Measurements from ENCODE around the gene ZNF407. TPM values are rescaled to one million over a fixed set of nuclear protein-coding genes. Genes with fewer than 3 reads are reported as not detected.
A peak's percentile ranks its signal among the peaks of the same experiment; 100 is the strongest.

The ZNF407 gene
- total RNA-seq, 6 experiments from 2014 or later = 4.3 to 8.0 (median 5.7) TPM

DNA sequence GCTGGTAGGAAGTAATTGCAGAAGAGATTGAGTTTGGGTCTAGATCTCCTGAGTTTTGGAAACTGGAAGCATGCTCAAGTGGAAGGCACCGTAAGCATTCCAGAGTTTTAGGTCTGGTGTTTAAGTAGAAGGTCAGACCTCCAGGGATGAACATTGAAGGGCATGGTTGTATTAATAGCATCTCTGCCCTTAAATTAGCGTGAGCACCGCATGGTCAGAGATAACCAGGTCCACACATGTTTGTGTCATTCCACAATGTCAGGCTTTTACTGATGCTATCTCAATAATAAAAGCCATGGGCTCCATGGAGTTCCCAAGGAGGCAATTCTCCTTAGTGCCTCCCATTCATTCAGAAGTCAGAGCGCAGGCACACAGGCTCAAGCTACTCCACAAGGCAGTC, 28.3 kb upstream of the ZNF407 start:
- H3K4me3 ChIP-seq = no peak overlapping the region
- no peaks in the 10 kb centered on the region for H3K27me3 ChIP-seq
- WGBS (ENCODE audit: insufficient coverage, low coverage, low lambda C conversion rate, missing lambda C conversion rate) = 89% methylated on average over 4 of the region's 4 CpGs
- H3K4me1 ChIP-seq = peaks cover 0 to 20% (median 4%) of the 10 kb centered on the region in 4 donors
- intact Hi-C loops (cut with DNase I) = no loop called here
- no peak overlapping the region for H3K27ac ChIP-seq
- DNase-seq = no peak
- no peaks in the 10 kb centered on the region for H3K9me3 ChIP-seq
- no peak for TF ChIP-seq POLR2A (IDR thresholded peaks at IDR 0.05)
- TF ChIP-seq, protein P1, sequence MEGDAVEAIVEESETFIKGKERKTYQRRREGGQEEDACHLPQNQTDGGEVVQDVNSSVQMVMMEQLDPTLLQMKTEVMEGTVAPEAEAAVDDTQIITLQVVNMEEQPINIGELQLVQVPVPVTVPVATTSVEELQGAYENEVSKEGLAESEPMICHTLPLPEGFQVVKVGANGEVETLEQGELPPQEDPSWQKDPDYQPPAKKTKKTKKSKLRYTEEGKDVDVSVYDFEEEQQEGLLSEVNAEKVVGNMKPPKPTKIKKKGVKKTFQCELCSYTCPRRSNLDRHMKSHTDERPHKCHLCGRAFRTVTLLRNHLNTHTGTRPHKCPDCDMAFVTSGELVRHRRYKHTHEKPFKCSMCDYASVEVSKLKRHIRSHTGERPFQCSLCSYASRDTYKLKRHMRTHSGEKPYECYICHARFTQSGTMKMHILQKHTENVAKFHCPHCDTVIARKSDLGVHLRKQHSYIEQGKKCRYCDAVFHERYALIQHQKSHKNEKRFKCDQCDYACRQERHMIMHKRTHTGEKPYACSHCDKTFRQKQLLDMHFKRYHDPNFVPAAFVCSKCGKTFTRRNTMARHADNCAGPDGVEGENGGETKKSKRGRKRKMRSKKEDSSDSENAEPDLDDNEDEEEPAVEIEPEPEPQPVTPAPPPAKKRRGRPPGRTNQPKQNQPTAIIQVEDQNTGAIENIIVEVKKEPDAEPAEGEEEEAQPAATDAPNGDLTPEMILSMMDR (IDR thresholded peaks at IDR 0.05) = no peak
- no peak for ATAC-seq
- no peaks in the 10 kb centered on the region for H3K36me3 ChIP-seq

GRCh38 chr18:74570266-74570665, 27.4 kb upstream of the ZNF407 start:
- Histone ChIP-seq H3K9me3 (no peaks in the 10 kb centered on the region), H3K27ac (no peak overlapping the region), H3K27me3 (no peaks in the 10 kb centered on the region), H3K4me3 (no peak overlapping the region), H3K36me3 (no peaks in the 10 kb centered on the region), H3K4me1 (peaks cover 0 to 13% (median 2%) of the 10 kb centered on the region in 4 donors)
- WGBS (ENCODE audit: insufficient coverage, low coverage, low lambda C conversion rate, missing lambda C conversion rate) = 42% methylated on average over 4 of the region's 4 CpGs
- ATAC-seq = peak in 2 of 4 donors; percentile 59 to 63
- DNase-seq = no peak
- intact Hi-C loops (cut with DNase I) = no loop called here
- no peak for TF ChIP-seq POLR2A (IDR thresholded peaks at IDR 0.05)
- TF ChIP-seq, protein P1 (IDR thresholded peaks at IDR 0.05) = no peak

DNA sequence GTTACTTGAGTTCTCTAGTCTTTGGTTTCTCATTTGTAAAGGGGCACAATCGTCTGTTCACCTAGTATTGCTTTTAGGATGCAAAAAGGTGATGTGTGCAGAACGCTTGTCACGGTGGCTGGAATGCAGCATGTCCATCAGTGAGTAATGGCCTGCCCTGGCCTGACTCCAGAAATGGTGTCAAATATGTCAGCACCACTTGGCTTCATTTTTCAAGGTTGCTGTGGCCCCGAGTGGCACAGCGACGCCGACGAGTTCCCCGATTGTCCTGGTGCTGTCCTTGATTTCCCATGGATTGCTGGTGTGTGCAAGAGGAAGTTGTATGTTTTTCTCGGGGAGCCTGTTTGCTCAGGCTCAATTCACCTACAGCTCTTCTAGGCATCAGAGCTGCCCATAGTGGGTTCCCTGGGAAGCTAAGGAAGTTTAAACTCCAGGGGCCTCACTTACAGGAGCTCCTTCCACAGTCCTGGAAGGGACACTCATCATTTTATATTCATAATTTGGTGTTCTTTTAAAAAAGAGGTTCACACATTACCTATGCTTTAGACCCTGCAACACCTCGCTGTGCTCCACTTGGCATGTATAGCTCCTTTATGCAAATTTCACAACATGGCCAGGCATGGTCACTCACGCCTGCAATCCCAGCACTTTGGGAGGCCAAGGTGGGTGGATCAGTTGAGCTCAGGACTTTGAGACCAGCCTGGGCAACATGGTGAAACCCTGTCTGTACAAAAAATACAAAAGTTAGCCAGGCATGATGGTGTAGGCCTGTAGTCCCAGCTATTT, 25.6 kb upstream of the ZNF407 start:
- no peak for DNase-seq
- no peaks in the 10 kb centered on the region for H3K9me3 ChIP-seq
- no peaks in the 10 kb centered on the region for H3K36me3 ChIP-seq
- TF ChIP-seq, protein P1 (IDR thresholded peaks at IDR 0.05) = no peak
- no peak for TF ChIP-seq POLR2A (IDR thresholded peaks at IDR 0.05)
- 77% methylated on average over 3 of the region's 12 CpGs for WGBS (ENCODE audit: insufficient coverage, low coverage, low lambda C conversion rate, missing lambda C conversion rate)
- H3K4me1 ChIP-seq = no peaks in the 10 kb centered on the region
- intact Hi-C loops (cut with DNase I) = no loop called here
- no peak overlapping the region for H3K4me3 ChIP-seq
- H3K27me3 ChIP-seq = no peaks in the 10 kb centered on the region
- ATAC-seq = no peak
- H3K27ac ChIP-seq = no peak overlapping the region

GRCh38 chr18:74573053-74573452, 24.6 kb upstream of the ZNF407 start:
- no peak for DNase-seq
- no peaks in the 10 kb centered on the region for H3K4me1 ChIP-seq
- no peak for TF ChIP-seq POLR2A (IDR thresholded peaks at IDR 0.05)
- TF ChIP-seq, protein P1 (IDR thresholded peaks at IDR 0.05) = no peak
- H3K27me3 ChIP-seq = no peaks in the 10 kb centered on the region
- no peaks in the 10 kb centered on the region for H3K36me3 ChIP-seq
- H3K4me3 ChIP-seq = no peak overlapping the region
- H3K27ac ChIP-seq = no peak overlapping the region
- H3K9me3 ChIP-seq = no peaks in the 10 kb centered on the region
- intact Hi-C loops (cut with DNase I) = no loop called here
- ATAC-seq = no peak
